SH-SY5Y (cell line): ENCODE data around the gene PCSK2.

Experiments used
- GATA2 ChIP-seq: IDR thresholded peaks from 2 replicates; pipeline ENCODE4 v1.6.1; 2011; ENCODE audit warnings: mild to moderate bottlenecking, low read depth, low read length
- GATA3 ChIP-seq: IDR thresholded peaks from 2 replicates; pipeline ENCODE4 v1.6.1; 2011; ENCODE audit warnings: low read depth, mild to moderate bottlenecking, low read length, moderate library complexity

GRCh38 chr20:17358854-17359253 lies 132.0 kb downstream of the PCSK2 start:
- TF ChIP-seq GATA2 (no peak), GATA3 (no peak)
